ENCODE results near the gene CEP170B.
"Not testable (repeated sequence)": the region's sequence is repeated elsewhere in the genome, so short reads cannot be mapped to it uniquely, and the experiment has no call there.

CEP170B gene

DNA sequence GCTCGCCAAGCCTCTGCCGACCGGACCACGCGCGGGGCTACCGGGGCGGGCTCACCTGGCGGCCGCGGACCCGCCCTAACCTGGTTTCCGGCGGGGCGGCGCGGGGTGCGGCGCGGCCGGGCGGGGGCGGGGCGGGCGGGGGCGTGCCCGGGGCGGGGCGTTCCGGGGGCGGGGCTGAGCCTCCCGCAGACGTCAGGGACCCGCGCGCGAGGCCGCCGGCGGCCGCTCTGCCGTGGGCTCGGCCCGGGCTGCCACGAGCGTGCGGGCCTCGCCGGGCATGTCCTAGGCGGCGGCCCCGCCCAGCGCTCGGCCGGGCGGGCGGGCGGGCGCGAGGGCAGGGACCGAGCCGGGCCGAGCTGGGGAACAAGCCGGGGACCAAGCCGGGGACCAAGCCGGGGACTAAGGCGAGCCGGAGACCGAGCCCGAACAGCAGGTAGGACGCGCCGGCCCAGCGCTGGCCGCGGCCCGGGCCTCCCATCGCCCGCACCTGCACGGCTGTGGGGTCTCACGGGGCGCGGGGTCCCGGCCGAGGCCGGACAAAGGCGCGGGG lies at the start of gene CEP170B:
TSS of gene CEP170B (plus strand) at position 188 of the 550 bp plus-strand sequence. CDS start 3,183 bp downstream, outside the sequence.
- peak in 2 of 3 experiments; percentile 53 to 73 for DNase-seq

- DNase-seq = no peak
These were observed 48.5 kb upstream of the CEP170B start for GRCh38 chr14:104816616-104816884.

GRCh38 chr14:104817930-104818713 lies 46.9 kb upstream of the CEP170B start:
- no peak for DNase-seq

DNA sequence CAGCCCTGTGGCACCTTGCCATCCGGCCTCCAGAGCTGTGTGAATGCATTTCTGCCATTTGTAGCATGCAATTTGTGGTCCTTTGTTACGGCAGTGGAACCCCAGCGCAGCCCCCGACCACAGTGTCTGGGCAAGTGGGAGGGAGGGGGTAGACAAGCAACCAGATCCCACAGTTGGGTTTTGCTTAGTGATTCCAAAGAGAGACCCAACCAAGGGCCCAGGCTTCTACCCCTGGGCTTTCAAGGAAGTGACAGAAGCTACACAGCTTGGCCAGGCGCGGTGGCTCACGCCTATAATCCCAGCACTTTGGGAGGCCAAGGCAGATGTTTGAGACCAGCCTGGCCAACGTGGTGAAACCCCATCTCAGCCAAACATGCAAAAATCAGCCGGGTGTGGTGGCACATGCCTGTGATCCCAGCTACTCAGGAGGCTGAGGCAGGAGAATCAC lies 46.3 kb upstream of the CEP170B start:
- no peak for DNase-seq

DNA sequence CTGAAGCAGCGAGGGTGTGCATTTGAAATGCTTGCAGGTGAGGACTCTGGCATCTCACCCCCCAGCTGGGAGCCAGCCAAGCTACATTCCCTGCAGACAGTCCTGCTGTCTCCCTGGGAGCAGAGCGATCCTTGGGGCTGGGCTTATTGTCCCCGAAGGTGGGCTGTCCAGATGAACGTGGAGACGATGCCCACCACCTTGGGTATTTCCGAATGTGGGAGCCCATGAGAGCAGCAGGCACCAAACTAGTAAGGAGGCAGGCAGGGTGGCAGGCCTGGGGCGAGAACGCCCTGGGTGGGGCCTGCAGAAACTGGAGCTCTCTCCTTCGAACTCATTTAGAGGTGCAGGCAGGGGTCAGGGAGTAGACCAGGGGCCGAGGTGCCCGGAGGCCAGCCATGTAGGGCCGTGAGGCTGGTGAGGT lies 45.7 kb upstream of the CEP170B start:
- DNase-seq = no peak

DNA sequence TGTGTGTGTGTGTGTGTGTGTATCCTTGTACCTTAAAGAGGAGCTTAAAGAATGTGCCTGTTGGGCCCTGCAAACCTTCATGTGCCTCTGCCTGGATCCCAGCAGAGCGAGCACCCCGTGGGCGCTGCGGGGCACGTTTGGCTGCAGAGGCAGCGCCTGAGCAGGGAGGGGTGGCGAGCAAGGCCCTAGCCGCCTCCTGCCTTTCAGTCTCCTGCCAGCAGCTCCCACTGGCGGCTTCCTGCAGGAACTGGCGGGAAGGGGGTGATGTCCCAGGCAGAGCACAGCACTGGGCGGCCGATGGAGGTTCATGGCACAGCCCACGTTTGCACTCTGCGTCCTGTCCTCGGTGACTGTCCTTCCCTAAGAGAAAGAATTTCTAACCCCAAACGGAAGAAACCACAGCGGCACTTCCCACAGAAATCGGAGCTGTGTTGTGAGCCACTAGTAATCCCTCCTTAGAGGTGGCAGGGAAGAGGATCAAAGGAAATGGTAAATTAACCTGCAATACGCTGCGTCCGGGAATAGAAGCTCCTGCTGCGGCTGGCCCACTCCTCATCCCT lies 44.3 kb upstream of the CEP170B start:
- DNase-seq = peak in 1 of 3 experiments; percentile 15

DNA sequence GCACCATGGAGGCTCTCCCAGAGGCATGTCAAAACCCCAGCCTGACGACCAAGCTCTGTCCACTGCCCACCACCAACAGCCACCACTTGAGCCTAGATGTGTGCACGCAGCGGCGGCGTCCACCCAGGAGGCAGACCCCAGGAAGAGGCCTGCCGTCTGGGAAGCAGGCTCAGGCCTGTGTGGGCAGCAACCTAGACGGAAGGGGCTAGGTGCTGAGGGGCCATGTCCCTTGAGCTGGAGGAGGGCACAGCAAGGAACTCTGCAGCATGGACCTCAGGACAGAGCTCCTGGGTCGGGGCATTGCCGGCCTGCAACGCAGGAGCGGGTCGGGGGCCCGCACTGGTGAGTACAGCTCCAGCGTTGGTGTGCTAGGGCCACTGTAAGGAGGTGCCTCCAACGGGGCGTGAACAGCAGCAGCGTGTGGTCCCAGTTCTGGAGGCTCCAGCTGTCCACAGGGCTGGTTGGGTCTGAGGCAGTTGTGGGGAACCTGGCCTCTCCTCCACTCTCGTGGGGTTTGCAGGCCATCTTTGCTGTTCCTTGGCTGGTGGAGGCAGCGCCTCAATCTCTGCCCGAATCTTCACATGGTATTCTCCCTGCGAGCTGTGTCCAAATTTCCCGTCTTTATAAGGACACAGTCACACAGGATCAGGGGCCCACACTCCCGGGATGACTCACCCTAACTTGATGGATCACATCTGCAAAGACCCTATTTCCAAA lies 43.7 kb upstream of the CEP170B start:
- no peak for DNase-seq

- no peak for DNase-seq
These were observed 43.0 kb upstream of the CEP170B start for GRCh38 chr14:104821971-104822608.

DNA sequence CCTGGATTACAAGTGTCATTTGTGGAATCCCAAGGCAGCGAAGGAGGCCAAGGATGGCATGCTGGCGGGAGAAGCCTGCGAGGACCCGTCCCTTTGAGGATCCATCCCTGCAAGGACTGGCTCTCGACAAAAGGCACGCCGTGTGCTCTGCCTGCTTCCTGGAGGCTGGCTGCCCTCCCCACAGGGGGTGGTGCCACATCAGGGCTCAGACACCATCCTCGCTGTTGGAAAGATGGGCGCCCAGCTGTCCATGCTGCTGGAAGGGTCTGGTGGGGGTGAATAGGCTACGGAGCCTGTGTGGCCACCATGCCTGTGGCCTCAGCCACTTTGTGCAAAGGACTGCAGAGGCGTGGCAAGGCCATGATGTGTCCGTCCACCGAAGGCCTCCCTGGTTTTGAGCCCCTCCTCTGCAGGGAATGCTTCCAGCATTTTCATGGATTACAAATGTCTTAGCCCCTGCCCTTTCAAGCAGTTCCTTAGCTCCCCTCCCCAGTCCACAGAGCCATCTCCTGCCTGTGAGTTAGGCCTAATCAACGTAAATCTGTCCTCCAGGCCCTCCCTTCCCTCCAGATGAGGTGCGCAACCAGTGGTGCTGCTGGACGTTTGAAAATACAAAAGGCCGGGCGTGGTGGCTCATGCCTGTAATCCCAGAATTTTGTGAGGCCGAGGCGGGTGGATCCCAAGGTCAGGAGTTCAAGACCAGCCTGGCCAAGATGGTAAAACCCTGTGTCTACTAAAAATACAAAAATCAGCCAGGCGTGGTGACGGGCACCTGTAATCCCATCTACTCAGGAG lies 42.0 kb upstream of the CEP170B start:
- no peak for DNase-seq

- no peak for DNase-seq
These were observed 40.6 kb upstream of the CEP170B start for GRCh38 chr14:104824353-104824997.

DNA sequence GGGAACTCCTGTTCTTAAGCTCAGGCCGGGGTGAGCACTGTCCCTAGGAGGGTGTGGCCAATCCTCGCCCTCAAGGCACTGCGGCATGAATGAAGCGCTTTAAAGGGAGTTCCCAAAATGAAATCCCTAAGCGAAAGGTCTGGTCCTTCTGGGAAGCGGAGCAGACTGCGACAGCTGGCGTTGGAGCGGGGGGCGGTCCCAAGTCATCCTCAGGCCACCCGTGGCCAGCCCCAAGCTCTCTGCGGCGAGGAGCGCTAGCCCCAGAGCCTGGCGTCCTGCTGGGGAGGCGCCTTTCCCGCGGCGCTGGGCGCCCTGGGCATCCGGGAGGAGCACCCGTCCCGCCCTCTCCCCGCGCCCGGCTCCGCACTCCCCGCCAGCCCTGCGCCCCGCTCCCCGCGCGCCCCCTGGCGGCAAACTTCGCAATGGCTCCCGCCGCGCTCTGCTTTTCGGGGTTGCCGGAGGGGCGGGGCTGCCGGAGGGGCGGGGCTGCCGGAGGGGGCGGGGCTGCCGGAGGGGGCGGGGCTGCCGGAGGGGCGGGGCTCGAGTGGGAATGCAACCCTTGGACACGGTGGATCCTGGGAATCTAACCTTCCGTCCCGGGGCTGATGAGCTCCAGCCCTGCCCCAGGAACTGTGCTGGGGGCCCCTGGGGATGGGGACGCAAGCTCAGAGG lies 38.7 kb upstream of the CEP170B start:
- DNase-seq = peak; percentile 87 to 90 (median 89)

DNA sequence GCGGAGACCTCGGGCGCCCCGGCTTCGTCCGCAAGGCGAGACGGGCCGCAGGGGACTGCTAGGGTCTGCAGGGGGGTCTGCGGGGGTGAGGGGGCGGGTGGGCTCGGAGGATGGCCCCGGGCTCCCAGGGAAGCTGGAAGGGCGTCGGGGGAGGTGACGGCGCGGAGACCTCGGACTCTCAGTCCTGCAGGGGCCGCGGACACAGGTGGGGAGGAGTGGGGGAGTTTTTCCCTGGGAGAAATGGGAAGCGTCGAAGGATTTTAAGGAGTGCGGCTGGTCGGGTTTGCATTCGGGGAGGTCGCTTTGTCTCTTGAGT lies 38.2 kb upstream of the CEP170B start:
- peak in 1 of 3 experiments; percentile 55 for DNase-seq

- peak in 2 of 3 experiments; percentile 75 to 77 for DNase-seq
These were observed 37.7 kb upstream of the CEP170B start for GRCh38 chr14:104827177-104828055.

DNA sequence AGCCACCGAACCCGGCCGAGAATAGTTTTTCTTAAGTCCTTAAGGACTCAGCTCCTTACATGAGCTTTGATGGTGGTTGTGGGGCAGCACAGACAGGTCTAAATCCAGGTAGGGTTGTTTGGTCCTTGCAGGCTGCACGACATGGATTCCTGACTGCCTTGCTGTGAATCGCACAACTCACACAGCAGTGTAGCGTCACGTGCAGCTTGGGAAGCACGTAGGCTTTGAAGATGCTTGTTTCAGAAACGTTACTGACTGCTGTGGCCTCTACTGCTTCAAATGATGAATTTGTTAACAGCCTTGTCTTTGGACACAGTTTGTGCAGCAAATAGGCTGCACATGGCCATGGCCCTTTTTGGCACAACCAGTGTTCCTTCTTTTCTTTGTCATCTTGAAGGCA lies 34.3 kb upstream of the CEP170B start:
- DNase-seq = no peak

GRCh38 chr14:104836171-104836935 lies 28.7 kb upstream of the CEP170B start:
- DNase-seq = not testable (repeated sequence)

DNA sequence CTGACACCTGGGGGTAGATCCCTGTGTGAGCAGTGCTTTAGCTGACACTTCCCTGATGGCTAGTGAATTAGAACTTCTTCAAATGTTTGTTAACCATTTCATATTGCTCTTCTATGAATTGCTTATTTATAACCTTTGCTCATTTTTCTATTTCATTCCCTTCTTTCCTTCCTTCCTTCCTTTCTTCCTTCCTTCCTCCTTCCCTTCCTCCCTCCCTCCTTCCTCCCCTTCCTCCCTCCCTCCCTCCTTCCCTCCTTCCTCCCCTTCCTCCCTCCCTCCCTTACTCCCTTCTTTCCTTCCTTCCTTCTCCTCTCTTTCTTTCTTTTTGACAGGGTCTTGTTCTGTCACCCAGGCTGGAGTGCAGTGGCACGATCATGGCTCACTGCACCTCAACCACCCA lies 23.3 kb upstream of the CEP170B start:
- DNase-seq = no peak

- DNase-seq = no peak
These were observed 22.1 kb upstream of the CEP170B start for GRCh38 chr14:104843006-104843405.

DNA sequence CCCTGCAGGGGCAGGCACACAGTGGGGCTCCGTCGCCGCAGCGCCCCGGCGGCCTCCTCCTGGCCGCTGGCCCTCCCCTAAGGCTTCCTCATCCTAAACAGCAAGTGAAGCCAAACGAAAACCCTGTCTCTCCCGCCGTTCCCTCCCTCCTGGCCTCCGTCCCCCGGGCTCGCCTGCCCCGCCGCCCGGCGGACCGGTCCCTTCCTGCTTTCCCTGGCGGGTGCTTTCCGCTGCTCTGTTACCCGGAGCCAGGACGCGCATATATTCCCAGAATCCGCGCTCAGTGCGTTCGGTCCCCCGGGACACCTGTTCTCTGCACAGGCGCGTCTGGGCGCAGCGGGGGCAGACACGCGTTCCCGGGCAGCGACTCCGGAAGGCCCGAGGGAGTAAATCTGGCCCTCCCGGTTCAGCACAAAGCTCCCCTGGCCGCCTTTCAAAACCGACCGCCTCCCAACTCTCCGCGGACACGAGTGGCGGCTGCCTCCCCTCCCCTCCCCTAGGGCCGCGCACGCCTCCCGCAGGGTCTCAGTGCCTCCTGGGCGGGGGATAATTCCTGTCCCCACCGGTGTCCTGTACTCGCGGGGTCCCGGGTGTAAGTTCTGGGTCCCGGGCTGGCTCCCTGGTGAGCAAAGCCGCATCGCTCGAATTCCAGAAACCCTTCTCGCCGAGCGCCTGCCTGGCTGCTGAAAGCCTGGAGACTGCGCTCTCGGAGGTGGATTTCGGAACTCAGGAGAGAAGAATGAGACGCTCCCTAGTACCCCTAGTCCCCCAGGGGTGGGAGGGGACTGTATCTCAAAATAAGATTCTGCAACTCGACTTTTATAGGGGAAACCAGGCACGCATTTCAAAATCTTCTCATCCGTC lies 21.4 kb upstream of the CEP170B start:
- DNase-seq = peak in 1 of 3 experiments; percentile 28
